WTC11 (cell line): Measurements from ENCODE around the gene HSD17B3. TPM values are rescaled to one million over a fixed set of nuclear protein-coding genes. Genes with fewer than 3 reads are reported as not detected.
"Not testable (repeated sequence)": the region's sequence is repeated elsewhere in the genome, so short reads cannot be mapped to it uniquely, and the experiment has no call there.

Experiments used
- ATAC-seq: fragments of 200-7000 bp; cut with Tn5 transposase; 2 replicates; pipeline ENCODE4 v1.10.0; 2021; ENCODE audit warnings: mild to moderate bottlenecking, moderate library complexity
- CTCF ChIA-PET: fragments of 300-600 bp; sonication (Branson Sonifier 250); formaldehyde crosslinking; loops from one replicate; lab custom pipeline; 2021; ENCODE audit warnings: antibody characterized with exemption; lab: Charles Lee
- POLR2A ChIA-PET: fragments of 350-600 bp; sonication (Branson Sonifier 250); formaldehyde crosslinking; loops from one replicate; lab custom pipeline; 2021; ENCODE audit warnings: antibody characterized with exemption; lab: Charles Lee
- DNase-seq: peaks from one replicate; pipeline ENCODE4 v3.0.0; 2021; ENCODE audit warnings: low spot score
- H3K27ac Mint-ChIP-seq: 2 replicates; pipeline ENCODE4 v1.8.0; 2021; ENCODE audit warnings: mixed read lengths
- H3K27me3 Mint-ChIP-seq: 2 replicates; pipeline ENCODE4 v1.8.0; 2021; ENCODE audit warnings: low read depth, mild to moderate bottlenecking, moderate library complexity, mixed read lengths
- H3K36me3 Mint-ChIP-seq: 2 replicates; pipeline ENCODE4 v1.8.0; 2021; ENCODE audit warnings: mixed read lengths
- H3K4me1 Mint-ChIP-seq: 2 replicates; pipeline ENCODE4 v1.8.0; 2022; ENCODE audit warnings: mixed read lengths
- H3K4me3 Mint-ChIP-seq: 2 replicates; pipeline ENCODE4 v1.8.0; 2021; ENCODE audit warnings: mild to moderate bottlenecking, moderate library complexity, mixed read lengths
- H3K9me3 Mint-ChIP-seq: 2 replicates; pipeline ENCODE4 v1.8.0; 2021; ENCODE audit warnings: mixed read lengths
- ESRRA ChIP-seq: sonication (generic); formaldehyde crosslinking; IDR thresholded peaks from 2 replicates; pipeline ENCODE4 v1.8.1; 2022; ENCODE audit warnings: mild to moderate bottlenecking, missing genetic modification reagents, borderline replicate concordance
- HMGA2 ChIP-seq: fragments of 250-450 bp; sonication (Bioruptor Pico); IDR thresholded peaks from 2 replicates; pipeline ENCODE4 v1.4.0; 2021; ENCODE audit warnings: mild to moderate bottlenecking, moderate library complexity
- NR1H2 ChIP-seq: sonication (generic); formaldehyde crosslinking; IDR thresholded peaks from 2 replicates; pipeline ENCODE4 v1.9.0; 2021; ENCODE audit warnings: mild to moderate bottlenecking, moderate library complexity, missing genetic modification reagents
- OVOL2 ChIP-seq: fragments of 250-450 bp; sonication (Bioruptor Pico); IDR thresholded peaks from 2 replicates; pipeline ENCODE4 v1.9.0; 2021; ENCODE audit warnings: mild to moderate bottlenecking, borderline replicate concordance
- SMAD4 ChIP-seq: sonication (generic); formaldehyde crosslinking; IDR thresholded peaks from 2 replicates; pipeline ENCODE4 v1.8.0; 2022; ENCODE audit warnings: mild to moderate bottlenecking, missing genetic modification reagents
- ZNF219 ChIP-seq: sonication (generic); formaldehyde crosslinking; IDR thresholded peaks from 2 replicates; pipeline ENCODE4 v1.8.0; 2023; ENCODE audit warnings: missing genetic modification reagents, mild to moderate bottlenecking, borderline replicate concordance
- ZNF232 ChIP-seq: sonication (generic); formaldehyde crosslinking; IDR thresholded peaks from 2 replicates; pipeline ENCODE4 v1.8.0; 2022; ENCODE audit warnings: mild to moderate bottlenecking, missing genetic modification reagents
- ZNF423 ChIP-seq: fragments of 250-450 bp; sonication (Bioruptor Pico); IDR thresholded peaks from 2 replicates; pipeline ENCODE4 v2.1.2; 2022; ENCODE audit warnings: mild to moderate bottlenecking, moderate library complexity
- total RNA-seq: library from RNA; stranded (reverse); gene quantifications from 3 replicates; pipeline ENCODE4 v1.2.3, GENCODE V29; 2021
- TF ChIP-seq, protein P1 (sequence below): fragments of 250-450 bp; sonication (Bioruptor Pico); IDR thresholded peaks from 2 replicates; pipeline ENCODE4 v1.9.0; 2021; ENCODE audit warnings: mild to moderate bottlenecking
- TF ChIP-seq, protein P2 (sequence below): sonication (generic); formaldehyde crosslinking; IDR thresholded peaks from 2 replicates; pipeline ENCODE4 v1.8.0; 2022; ENCODE audit warnings: mild to moderate bottlenecking, missing genetic modification reagents
- TF ChIP-seq, protein P3 (sequence below): sonication (generic); formaldehyde crosslinking; IDR thresholded peaks from 2 replicates; pipeline ENCODE4 v1.8.0; 2022; ENCODE audit warnings: missing genetic modification reagents
- TF ChIP-seq, protein P4 (sequence below): sonication (generic); formaldehyde crosslinking; IDR thresholded peaks from 2 replicates; pipeline ENCODE4 v1.8.0; 2022; ENCODE audit warnings: mild to moderate bottlenecking, missing genetic modification reagents
- TF ChIP-seq, protein P5 (sequence below): fragments of 250-450 bp; sonication (Bioruptor Pico); conservative IDR thresholded peaks from 2 replicates; pipeline ENCODE4 v1.9.0; 2021; ENCODE audit warnings: mild to moderate bottlenecking

Gene HSD17B3
- total RNA-seq, 1 experiment from 2014 or later = not detected

DNA sequence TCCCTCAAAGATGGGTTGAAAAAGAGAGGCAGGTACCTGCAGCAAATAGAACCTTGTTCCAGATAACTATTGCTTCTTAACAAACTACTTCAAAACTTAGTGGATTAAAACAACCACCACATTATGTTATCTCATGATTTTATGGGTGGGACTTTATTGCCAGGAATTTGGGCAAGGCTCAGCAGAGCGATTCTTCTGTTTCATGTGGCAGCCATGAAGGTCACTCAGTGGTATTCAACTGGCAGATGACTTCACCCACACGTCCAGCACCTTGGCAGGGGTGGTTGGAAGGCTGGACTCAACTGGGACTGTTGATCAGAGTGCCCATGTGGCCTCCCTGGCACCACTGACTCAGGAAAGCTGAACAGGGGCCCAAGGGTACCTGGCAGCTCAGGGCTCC is 112.0 kb downstream of the HSD17B3 start (continued):
- TF ChIP-seq, protein P1, sequence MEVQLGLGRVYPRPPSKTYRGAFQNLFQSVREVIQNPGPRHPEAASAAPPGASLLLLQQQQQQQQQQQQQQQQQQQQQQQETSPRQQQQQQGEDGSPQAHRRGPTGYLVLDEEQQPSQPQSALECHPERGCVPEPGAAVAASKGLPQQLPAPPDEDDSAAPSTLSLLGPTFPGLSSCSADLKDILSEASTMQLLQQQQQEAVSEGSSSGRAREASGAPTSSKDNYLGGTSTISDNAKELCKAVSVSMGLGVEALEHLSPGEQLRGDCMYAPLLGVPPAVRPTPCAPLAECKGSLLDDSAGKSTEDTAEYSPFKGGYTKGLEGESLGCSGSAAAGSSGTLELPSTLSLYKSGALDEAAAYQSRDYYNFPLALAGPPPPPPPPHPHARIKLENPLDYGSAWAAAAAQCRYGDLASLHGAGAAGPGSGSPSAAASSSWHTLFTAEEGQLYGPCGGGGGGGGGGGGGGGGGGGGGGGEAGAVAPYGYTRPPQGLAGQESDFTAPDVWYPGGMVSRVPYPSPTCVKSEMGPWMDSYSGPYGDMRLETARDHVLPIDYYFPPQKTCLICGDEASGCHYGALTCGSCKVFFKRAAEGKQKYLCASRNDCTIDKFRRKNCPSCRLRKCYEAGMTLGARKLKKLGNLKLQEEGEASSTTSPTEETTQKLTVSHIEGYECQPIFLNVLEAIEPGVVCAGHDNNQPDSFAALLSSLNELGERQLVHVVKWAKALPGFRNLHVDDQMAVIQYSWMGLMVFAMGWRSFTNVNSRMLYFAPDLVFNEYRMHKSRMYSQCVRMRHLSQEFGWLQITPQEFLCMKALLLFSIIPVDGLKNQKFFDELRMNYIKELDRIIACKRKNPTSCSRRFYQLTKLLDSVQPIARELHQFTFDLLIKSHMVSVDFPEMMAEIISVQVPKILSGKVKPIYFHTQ (CRISPR knock-in tag) = no peak
- no peak for TF ChIP-seq ESRRA (CRISPR knock-in tag)

DNA sequence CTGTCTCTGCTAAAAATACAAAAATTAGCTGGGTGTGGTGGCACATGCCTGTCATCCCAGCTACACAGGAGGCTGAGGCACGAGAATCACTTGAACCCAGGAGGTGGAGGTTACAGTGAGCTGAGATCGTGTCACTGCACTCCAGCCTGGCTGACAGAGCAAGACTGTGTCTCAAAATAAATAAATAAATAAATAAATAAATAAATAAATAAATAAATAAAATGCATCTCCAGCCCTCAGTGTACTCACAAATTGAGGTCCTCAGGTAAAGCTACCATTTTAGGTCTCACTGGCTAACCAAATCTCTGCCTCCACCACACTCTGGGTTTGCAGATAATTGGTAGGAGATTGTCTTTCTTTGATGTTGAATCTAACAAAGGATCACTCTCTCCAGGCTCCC is 112.4 kb downstream of the HSD17B3 start:
- CTCF ChIA-PET, H3K4me3 Mint-ChIP-seq, POLR2A ChIA-PET, ATAC-seq, DNase-seq, H3K27ac Mint-ChIP-seq: not testable (repeated sequence)
- TF ChIP-seq HMGA2 = 0 out of 2 replicates have a peak, but pooled peaks have one; percentile 21
- Mint-ChIP-seq H3K27me3 (peaks cover 29% of the 10 kb centered on the region), H3K9me3 (peaks cover 57% of the 10 kb centered on the region), H3K36me3 (peaks cover 43% of the 10 kb centered on the region), H3K4me1 (peaks cover 24% of the 10 kb centered on the region)

DNA sequence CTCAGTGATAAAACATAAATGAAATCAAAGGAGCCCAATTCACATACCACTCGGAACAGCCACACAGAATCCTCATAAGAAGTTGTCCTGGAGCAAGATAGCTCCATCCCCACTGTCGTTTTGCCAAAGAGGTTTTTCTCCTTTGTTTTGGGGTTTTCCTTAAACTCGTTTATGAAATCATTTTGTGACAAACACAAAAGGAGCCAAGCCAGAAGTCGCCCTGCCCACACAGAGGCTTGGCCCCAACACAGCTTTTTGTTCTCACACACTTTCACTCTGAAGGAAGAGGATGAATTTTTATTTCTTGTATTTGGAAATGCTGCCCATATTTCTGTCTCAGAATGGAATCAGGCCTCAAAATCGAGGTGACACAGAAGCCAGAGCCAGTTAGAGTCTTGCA is 113.4 kb downstream of the HSD17B3 start:
- DNase-seq = no peak
- CTCF ChIA-PET = no interaction called here
- Mint-ChIP-seq H3K9me3 (peaks cover 50% of the 10 kb centered on the region), H3K27me3 (peaks cover 36% of the 10 kb centered on the region), H3K36me3 (peaks cover 43% of the 10 kb centered on the region), H3K4me1 (peaks cover 24% of the 10 kb centered on the region), H3K27ac (no peak overlapping the region), H3K4me3 (no peak overlapping the region)
- ATAC-seq = no peak
- TF ChIP-seq ZNF232 (CRISPR knock-in tag) (no peak), SMAD4 (CRISPR knock-in tag) (no peak), ZNF219 (CRISPR knock-in tag) (no peak), OVOL2 (CRISPR knock-in tag) (no peak)
- POLR2A ChIA-PET = no interaction called here

DNA sequence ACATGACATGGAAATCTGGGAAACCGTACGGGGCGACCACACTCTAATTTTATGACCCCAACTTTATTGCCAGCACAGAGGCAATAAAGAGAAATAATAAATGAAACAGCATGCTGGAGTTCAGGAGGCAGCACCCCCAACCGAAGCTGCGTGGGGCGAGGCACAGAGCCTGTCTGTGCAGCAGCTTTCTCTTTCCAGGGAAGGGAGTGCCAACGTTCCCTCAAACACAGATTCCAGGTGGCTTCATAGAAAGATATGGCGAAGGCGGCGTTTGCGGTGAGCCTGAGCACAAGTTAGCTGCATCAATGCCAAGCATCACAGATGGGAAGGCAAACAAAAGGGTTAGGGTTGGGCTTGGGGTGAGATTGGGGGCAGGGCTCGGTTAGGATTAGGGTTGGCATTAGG is 114.8 kb downstream of the HSD17B3 start:
- Mint-ChIP-seq H3K27me3 (peaks cover 32% of the 10 kb centered on the region), H3K36me3 (peaks cover 34% of the 10 kb centered on the region), H3K4me1 (peaks cover 19% of the 10 kb centered on the region), H3K9me3 (peaks cover 37% of the 10 kb centered on the region), H3K27ac (peak overlapping the region; percentile 66; the same call in 1 of the 2 replicates), H3K4me3 (peak overlapping the region; percentile 50)
- no peak for DNase-seq
- POLR2A ChIA-PET = no interaction called here
- ATAC-seq = peak; percentile 10; the same call in 1 of the 2 replicates
- TF ChIP-seq, protein P1 (CRISPR knock-in tag) = no peak
- TF ChIP-seq ZNF423 (CRISPR knock-in tag) = 0 out of 2 replicates have a peak, but pooled peaks have one; percentile 2
- no peak for TF ChIP-seq NR1H2 (CRISPR knock-in tag)
- TF ChIP-seq, protein P2, sequence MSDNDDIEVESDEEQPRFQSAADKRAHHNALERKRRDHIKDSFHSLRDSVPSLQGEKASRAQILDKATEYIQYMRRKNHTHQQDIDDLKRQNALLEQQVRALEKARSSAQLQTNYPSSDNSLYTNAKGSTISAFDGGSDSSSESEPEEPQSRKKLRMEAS (CRISPR knock-in tag) = no peak
- CTCF ChIA-PET = interaction anchor here (0.8 to 1.7 kb wide), 4 partner anchors 10 to 161 kb away, joined by 3 to 9 read pairs (median 6); no protein-coding TSS in a partner anchor

DNA sequence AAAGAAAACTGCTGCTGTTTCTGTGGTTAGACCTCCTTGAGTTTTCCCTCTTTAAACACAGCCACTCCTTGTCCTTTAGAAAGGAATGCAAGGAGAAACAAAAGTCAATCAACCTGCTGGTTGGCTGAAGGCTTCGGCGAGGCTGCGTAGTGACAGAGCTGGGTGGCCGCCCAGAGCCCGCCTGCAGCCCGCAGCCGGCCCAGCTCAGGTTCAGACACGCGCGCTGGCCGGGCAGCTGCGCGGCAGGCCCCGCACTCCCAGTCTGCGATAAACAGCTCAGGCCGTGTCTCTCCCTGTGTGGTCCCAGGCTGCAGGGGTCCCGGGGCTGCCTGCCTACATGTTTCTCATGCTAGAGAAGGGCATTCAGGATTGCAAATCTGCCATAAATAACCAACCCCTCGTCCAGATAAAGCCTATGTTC is 115.4 kb downstream of the HSD17B3 start:
- peak overlapping the region; percentile 66; the same call in 1 of the 2 replicates for H3K27ac Mint-ChIP-seq
- ATAC-seq (peak; percentile 99), DNase-seq (peak; percentile 75)
- H3K4me1 Mint-ChIP-seq = peaks cover 19% of the 10 kb centered on the region
- ChIA-PET CTCF (interaction anchor here (0.6 to 1.7 kb wide), 5 partner anchors 9 to 161 kb away, joined by 3 to 9 read pairs (median 4); no protein-coding TSS in a partner anchor), POLR2A (no interaction called here)
- H3K9me3 Mint-ChIP-seq = peaks cover 32% of the 10 kb centered on the region
- H3K36me3 Mint-ChIP-seq = peaks cover 30% of the 10 kb centered on the region
- H3K27me3 Mint-ChIP-seq = peaks cover 32% of the 10 kb centered on the region
- peak overlapping the region; percentile 50 for H3K4me3 Mint-ChIP-seq
- TF ChIP-seq, protein P3, sequence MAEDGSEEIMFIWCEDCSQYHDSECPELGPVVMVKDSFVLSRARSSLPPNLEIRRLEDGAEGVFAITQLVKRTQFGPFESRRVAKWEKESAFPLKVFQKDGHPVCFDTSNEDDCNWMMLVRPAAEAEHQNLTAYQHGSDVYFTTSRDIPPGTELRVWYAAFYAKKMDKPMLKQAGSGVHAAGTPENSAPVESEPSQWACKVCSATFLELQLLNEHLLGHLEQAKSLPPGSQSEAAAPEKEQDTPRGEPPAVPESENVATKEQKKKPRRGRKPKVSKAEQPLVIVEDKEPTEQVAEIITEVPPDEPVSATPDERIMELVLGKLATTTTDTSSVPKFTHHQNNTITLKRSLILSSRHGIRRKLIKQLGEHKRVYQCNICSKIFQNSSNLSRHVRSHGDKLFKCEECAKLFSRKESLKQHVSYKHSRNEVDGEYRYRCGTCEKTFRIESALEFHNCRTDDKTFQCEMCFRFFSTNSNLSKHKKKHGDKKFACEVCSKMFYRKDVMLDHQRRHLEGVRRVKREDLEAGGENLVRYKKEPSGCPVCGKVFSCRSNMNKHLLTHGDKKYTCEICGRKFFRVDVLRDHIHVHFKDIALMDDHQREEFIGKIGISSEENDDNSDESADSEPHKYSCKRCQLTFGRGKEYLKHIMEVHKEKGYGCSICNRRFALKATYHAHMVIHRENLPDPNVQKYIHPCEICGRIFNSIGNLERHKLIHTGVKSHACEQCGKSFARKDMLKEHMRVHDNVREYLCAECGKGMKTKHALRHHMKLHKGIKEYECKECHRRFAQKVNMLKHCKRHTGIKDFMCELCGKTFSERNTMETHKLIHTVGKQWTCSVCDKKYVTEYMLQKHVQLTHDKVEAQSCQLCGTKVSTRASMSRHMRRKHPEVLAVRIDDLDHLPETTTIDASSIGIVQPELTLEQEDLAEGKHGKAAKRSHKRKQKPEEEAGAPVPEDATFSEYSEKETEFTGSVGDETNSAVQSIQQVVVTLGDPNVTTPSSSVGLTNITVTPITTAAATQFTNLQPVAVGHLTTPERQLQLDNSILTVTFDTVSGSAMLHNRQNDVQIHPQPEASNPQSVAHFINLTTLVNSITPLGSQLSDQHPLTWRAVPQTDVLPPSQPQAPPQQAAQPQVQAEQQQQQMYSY (CRISPR knock-in tag) = no peak
- TF ChIP-seq, protein P4, sequence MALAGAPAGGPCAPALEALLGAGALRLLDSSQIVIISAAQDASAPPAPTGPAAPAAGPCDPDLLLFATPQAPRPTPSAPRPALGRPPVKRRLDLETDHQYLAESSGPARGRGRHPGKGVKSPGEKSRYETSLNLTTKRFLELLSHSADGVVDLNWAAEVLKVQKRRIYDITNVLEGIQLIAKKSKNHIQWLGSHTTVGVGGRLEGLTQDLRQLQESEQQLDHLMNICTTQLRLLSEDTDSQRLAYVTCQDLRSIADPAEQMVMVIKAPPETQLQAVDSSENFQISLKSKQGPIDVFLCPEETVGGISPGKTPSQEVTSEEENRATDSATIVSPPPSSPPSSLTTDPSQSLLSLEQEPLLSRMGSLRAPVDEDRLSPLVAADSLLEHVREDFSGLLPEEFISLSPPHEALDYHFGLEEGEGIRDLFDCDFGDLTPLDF (CRISPR knock-in tag) = no peak
- TF ChIP-seq, protein P5, sequence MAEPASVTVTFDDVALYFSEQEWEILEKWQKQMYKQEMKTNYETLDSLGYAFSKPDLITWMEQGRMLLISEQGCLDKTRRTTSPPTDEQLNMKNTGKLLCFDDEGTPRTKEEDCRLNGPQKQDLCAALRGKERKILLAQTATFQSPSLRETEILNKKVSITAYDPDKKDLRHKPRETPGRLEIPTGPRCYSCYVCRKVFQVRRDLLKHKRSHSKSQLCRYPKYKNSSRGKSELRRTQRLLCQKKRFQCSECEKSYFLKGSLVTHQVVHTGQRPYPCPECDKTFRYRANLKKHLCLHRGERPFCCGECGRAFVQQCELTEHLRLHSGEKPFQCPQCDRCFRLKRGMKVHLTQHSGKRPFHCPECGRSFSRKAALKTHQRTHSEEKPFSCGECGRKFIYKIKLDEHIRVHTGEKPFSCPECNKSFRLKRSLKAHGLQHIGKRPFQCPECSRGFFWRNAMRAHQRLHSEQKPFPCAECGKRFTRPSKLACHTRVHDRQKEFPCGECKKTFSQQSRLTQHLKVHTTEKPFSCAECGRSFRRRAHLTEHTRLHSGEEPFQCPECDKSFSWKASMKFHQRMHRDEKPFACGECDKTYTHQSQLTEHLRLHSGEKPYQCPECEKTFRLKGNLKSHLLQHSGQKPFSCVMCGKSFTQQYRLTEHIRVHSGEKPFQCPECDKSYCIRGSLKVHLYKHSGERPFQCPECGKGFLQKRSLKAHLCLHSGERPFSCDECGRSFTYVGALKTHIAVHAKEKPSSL (CRISPR knock-in tag) = no peak
